EH (cell line): ENCODE results near the gene TBC1D2B.
A peak's percentile ranks its signal among the peaks of the same experiment; 100 is the strongest.

ENCODE experiments used
- DNase-seq: peaks from one replicate; pipeline ENCODE4 v3.0.0-alpha.2; 2015; ENCODE audit warnings: low read depth

Gene TBC1D2B

GRCh38 chr15:78072080-78072892 lies 5.2 kb downstream of the TBC1D2B start:
- peak; percentile 94 for DNase-seq

DNA sequence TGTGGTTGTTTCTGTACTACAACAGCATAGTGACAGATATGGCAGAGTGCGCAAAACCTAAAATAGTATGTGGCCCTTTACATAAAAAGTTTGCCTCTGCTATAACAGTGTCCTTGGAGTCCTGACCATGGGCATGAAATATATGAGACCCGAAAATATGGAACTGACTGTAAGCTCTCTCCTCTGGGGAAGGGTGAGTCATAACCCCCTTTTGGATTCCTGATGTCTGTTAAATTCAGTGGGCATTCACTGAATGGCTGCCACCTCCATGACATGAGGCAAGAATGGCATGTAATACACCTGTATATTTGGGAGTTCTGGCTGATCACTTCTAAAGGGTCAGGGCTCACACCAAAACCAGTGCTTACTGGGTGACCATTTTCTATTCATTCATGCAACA lies 6.1 kb downstream of the TBC1D2B start:
- DNase-seq: no peak

DNA sequence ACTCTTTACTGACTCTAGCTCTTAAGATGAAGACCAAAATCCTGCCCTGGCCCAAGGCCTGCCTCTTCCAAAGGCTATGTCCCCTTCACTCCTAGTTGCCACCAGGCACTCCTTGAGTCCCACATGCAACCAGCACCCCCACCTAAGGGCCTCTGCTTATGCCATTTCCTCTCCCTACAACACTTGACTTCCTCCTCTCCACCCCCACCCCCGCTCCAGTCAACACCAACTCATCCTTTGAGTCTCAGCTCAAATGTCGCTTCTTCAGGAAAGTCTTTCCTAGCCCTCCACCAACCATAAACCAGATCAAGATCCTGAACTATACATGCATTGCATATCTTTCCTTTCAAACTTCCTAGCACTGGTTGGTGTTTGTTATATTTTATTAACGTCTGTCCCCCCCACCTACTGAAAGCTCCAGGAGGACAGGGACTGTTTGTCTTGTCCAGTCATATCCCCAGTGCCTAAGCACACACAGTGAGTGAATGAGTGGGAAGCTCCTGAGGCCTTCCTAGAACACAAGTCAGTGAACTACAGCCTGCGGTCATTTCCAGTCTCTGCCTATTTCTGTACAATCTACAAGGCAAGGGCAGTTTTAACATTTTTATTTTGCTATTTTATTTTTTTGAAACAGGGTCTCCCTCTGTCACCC lies 7.3 kb downstream of the TBC1D2B start:
- DNase-seq: peak; percentile 40

- no peak for DNase-seq
These were observed 8.0 kb downstream of the TBC1D2B start for GRCh38 chr15:78069462-78070029.

GRCh38 chr15:78069052-78069414 lies 8.5 kb downstream of the TBC1D2B start:
- no peak for DNase-seq

GRCh38 chr15:78067328-78068228 lies 9.9 kb downstream of the TBC1D2B start:
- peak; percentile 77 for DNase-seq

DNA sequence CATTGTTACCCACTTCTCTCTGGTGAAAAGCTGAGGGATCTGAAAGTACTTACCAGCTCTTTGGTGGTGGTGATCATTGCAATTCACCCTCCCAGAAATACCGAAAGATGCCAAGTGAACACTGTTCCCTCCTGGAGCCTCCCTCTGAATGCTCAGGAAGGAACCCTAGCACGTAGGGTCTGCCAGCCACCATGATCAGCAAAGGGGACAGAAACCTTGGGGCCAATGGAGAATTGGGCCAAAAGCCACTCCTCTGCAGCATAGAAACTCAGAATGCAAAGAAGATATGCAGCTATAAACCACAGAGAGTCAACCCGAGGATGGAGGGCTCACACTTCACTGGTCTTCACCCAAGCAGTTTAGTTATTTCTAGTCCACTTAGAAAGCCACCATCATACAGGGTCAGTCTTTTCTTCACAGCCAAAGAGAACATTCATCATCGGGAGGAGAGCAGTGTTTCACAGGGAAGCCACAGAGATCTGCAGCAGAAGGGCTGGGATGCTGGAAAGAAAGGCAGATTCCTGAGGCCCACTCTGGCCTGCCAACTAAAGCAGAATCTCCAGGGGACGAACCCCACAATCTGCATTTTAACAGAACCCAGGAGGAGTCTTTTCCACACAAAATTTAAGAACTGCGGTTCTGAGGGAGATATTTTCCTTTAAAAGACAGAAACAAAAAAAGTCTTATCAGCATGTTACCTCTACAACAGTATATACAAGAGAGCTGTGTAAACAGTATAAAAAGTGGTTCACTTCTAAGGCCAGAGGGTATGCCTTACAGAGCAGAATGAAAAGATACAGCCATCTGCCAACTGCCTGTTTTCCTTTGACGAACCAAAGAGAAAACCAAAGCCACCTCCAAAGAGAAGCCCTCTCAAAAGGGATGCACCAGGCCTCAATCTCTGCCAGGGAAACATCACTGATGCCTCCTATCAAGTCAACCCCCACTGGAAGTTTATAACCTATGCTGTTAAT lies 11.3 kb downstream of the TBC1D2B start:
- DNase-seq: no peak

- peak; percentile 99 for DNase-seq
These were observed 12.1 kb downstream of the TBC1D2B start for GRCh38 chr15:78065284-78065872.

- DNase-seq: peak; percentile 43
These were observed 13.0 kb downstream of the TBC1D2B start for GRCh38 chr15:78064544-78064943.

GRCh38 chr15:78063970-78064385 lies 13.5 kb downstream of the TBC1D2B start:
- DNase-seq: no peak

GRCh38 chr15:78063217-78063616 lies 14.3 kb downstream of the TBC1D2B start:
- no peak for DNase-seq

- DNase-seq: peak; percentile 61
These were observed 15.5 kb downstream of the TBC1D2B start for GRCh38 chr15:78061963-78062427.

DNA sequence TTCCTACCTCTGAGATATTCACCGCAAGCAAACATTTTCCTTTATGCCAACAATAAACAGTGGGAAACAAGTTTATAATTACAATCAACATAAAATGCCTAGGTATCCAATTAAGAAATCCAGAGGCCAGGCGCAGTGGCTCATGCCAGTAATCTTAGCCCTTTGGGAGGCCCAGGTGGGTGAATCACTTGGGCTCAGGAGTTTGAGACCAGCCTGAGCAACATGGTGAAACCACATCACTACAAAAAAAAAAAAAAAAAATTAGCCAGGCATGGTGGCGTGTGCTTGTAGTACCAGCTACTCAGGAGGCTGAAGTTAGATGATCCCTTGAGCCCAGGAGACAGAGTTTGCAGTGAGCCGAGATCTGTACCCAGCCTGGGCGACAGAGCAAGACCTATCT lies 17.3 kb downstream of the TBC1D2B start:
- no peak for DNase-seq

GRCh38 chr15:78059110-78059839 lies 18.2 kb downstream of the TBC1D2B start:
- no peak for DNase-seq

- no peak for DNase-seq
These were observed 19.0 kb downstream of the TBC1D2B start for GRCh38 chr15:78058401-78058935.

DNA sequence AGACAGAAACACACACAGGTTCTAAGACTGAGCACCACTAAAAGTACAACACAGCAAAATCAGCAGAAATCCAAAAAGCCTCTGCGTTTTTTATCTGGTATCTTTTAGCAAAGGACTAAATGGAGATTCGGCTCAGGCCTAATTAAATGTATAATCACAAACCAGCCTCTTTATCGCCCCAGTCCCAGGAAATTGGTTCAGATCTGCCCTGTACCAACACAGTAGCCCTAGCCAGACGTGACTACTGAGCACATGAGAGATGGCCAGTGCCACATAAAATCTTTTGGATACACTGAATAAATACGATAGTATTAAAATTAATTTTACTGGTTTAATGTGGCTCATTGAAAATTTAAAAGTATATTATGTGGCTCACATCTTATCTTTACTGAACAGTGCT lies 19.7 kb downstream of the TBC1D2B start:
- no peak for DNase-seq

- peak; percentile 50 for DNase-seq
These were observed 20.7 kb downstream of the TBC1D2B start for GRCh38 chr15:78056714-78057269.

DNA sequence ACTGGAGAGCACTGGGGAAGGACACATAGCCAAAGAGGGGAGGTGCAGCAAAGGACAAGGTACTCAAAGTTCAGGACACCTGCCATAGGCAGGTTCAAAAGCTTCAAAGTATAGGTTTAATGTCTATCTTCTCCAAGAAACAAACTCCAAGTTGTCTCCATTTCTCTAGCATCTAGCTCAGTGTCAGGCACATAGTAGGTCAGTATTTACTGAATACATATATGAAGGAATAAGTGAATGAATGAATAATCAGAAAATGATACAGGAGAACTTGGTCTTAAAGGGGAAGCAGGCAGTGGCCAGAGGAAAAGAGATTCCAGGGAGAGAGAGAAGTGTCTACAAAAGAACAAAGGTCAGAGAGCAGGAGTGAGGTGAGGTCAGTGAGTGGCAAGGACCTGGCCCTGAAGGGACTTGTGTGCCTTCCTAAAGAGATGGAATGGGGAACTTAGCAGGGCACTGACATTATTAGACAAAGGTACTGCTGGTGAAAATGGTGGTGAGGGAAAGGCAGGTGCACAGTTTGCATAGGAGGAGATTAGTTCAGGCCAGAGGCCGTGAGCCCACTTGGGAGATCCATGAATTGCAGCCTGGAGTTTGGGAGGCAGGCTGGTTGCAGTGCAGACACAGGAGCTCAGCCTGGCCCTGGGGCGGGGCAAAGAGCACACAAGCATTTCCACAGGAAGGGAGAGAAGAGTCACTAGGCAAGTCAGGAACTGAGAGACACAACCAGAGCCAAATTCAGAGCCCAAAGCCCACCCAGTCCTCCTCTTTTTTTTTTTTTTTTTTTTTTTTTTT lies 21.4 kb downstream of the TBC1D2B start:
- DNase-seq: peak; percentile 59
